Measurements from ENCODE around the gene SNX5.

DNA sequence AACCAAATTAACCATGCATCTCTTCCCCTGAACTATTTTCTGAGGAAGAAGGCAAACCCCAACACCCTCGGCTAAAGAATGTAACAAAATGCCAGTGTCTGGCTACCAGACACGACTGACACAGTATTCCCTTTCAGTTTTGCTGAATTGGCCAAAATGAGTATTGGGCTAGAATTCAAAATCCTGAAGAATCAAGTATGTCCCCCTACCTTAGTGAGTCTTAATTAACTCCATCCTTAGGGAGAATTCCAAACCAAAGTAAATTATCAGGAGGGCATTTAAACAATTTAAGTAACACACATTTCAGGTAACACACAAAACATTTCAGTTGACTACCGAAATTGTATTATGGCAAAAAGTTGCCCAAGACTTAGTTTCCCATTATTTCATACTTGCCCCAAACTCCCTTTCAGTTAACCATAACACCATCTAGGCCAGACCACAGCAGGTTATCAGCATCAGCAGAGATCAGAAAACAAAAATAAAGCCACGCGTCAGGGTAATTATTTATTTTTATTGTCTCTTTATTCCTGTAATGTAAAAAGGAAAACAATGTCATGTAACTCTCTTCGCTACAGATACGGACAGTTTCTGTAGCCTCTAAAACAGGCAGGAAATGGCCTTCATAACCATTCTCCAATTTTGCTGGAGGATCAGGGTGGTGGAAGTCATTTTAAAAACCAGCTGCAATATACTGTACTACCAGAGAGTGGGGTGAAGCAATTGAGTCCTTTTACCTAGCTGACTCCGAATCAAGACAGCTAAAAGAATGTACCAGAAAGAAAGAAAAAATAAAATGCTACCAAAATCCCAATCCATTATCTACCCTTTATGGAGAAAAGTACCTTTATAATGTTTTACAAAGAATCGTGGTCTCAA lies 1.9 kb downstream of the SNX5 start:
- TF ChIP-seq, protein P1, sequence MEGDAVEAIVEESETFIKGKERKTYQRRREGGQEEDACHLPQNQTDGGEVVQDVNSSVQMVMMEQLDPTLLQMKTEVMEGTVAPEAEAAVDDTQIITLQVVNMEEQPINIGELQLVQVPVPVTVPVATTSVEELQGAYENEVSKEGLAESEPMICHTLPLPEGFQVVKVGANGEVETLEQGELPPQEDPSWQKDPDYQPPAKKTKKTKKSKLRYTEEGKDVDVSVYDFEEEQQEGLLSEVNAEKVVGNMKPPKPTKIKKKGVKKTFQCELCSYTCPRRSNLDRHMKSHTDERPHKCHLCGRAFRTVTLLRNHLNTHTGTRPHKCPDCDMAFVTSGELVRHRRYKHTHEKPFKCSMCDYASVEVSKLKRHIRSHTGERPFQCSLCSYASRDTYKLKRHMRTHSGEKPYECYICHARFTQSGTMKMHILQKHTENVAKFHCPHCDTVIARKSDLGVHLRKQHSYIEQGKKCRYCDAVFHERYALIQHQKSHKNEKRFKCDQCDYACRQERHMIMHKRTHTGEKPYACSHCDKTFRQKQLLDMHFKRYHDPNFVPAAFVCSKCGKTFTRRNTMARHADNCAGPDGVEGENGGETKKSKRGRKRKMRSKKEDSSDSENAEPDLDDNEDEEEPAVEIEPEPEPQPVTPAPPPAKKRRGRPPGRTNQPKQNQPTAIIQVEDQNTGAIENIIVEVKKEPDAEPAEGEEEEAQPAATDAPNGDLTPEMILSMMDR (IDR thresholded peaks at IDR 0.05) = peak in 2 of 3 experiments; percentile 11 to 33
- TF ChIP-seq POLR2A (IDR thresholded peaks at IDR 0.05; ENCODE audit: low read depth) (no peak), POLR2AphosphoS5 (IDR thresholded peaks at IDR 0.05) (no peak)
